PC-9 (cell line): Measurements from ENCODE around the gene LSP1.

Experiments used
- EZH2 ChIP-seq: fragments of 200-600 bp; sonication (generic); IDR thresholded peaks from 2 replicates; pipeline ENCODE4 v1.8.0; 2017; ENCODE audit warnings: antibody characterized with exemption, low read depth
- TF ChIP-seq, protein P1 (sequence below): fragments of 200-600 bp; sonication (generic); conservative IDR thresholded peaks from 2 replicates; pipeline ENCODE4 v1.6.1; 2017; ENCODE audit warnings: mixed run types, antibody characterized with exemption, mild to moderate bottlenecking, moderate library complexity

DNA sequence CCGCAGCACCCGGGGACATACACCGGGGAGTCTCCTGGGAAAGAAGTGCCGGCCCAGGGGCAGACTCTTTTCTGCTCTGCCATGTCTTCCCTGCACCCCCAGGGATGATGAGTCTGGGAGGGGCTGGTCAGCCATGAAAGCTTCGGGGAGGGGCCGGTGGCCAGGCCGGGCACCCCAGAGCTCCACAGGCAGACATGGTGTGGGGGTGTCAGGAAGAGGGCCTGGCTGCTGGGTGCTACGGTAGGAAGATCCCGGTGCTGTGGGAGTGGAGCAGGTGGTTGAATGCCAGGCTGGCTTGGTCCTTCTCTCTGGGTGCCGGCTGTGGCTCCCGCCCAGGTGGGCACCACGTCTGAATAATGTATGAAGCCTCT is 17.4 kb downstream of the LSP1 start:
- TF ChIP-seq EZH2, result no peak
- TF ChIP-seq, protein P1, sequence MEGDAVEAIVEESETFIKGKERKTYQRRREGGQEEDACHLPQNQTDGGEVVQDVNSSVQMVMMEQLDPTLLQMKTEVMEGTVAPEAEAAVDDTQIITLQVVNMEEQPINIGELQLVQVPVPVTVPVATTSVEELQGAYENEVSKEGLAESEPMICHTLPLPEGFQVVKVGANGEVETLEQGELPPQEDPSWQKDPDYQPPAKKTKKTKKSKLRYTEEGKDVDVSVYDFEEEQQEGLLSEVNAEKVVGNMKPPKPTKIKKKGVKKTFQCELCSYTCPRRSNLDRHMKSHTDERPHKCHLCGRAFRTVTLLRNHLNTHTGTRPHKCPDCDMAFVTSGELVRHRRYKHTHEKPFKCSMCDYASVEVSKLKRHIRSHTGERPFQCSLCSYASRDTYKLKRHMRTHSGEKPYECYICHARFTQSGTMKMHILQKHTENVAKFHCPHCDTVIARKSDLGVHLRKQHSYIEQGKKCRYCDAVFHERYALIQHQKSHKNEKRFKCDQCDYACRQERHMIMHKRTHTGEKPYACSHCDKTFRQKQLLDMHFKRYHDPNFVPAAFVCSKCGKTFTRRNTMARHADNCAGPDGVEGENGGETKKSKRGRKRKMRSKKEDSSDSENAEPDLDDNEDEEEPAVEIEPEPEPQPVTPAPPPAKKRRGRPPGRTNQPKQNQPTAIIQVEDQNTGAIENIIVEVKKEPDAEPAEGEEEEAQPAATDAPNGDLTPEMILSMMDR, result no peak
